GM21825 (cell line): ENCODE results near the gene TAF5L.
"Not testable (repeated sequence)": the region's sequence is repeated elsewhere in the genome, so short reads cannot be mapped to it uniquely, and the experiment has no call there.

Experiments used
- ATAC-seq: cut with Tn5 transposase; IDR thresholded peaks from one replicate; pipeline ENCODE4 v1.9.1; 2021; ENCODE audit warnings: mild to moderate bottlenecking, moderate library complexity; ENCODE audit not compliant: unreplicated experiment

Gene TAF5L

GRCh38 chr1:229608590-229608989, 17.3 kb downstream of the TAF5L start:
- no peak for ATAC-seq

- no peak for ATAC-seq
These were observed 18.6 kb downstream of the TAF5L start for GRCh38 chr1:229607370-229607769.

GRCh38 chr1:229603371-229604005, 22.4 kb downstream of the TAF5L start:
- ATAC-seq: no peak

GRCh38 chr1:229600229-229600628, 25.7 kb downstream of the TAF5L start:
- no peak for ATAC-seq

GRCh38 chr1:229599218-229599954, 26.5 kb downstream of the TAF5L start:
- no peak for ATAC-seq

- ATAC-seq: no peak
These were observed 28.0 kb downstream of the TAF5L start for GRCh38 chr1:229597877-229598276.

- no peak for ATAC-seq
These were observed 28.8 kb downstream of the TAF5L start for GRCh38 chr1:229596925-229597699.

GRCh38 chr1:229595876-229596275, 30.0 kb downstream of the TAF5L start:
- not testable (repeated sequence) for ATAC-seq

GRCh38 chr1:229594227-229595008, 31.5 kb downstream of the TAF5L start:
- ATAC-seq: no peak

- ATAC-seq: no peak
These were observed 32.1 kb downstream of the TAF5L start for GRCh38 chr1:229593800-229594199.

- ATAC-seq: no peak
These were observed 35.8 kb downstream of the TAF5L start for GRCh38 chr1:229590119-229590518.

- no peak for ATAC-seq
These were observed 40.6 kb downstream of the TAF5L start for GRCh38 chr1:229585338-229585737.

- ATAC-seq: no peak
These were observed 43.2 kb downstream of the TAF5L start for GRCh38 chr1:229582715-229583114.

GRCh38 chr1:229582011-229582694, 43.8 kb downstream of the TAF5L start:
- ATAC-seq: no peak

- ATAC-seq: no peak
These were observed 44.4 kb downstream of the TAF5L start for GRCh38 chr1:229581485-229581884.

- peak; percentile 87 for ATAC-seq
These were observed 46.8 kb downstream of the TAF5L start for GRCh38 chr1:229579059-229579673.

GRCh38 chr1:229578168-229579058, 47.5 kb downstream of the TAF5L start:
- ATAC-seq: peak; percentile 41

GRCh38 chr1:229574679-229575442, 51.1 kb downstream of the TAF5L start:
- ATAC-seq: no peak
